GM06990 (cell line): ENCODE measurements around the gene GPR158.

Source experiments
- DNase-seq: peaks from one replicate; pipeline ENCODE4 v3.0.0-alpha.2; 2011; ENCODE audit not compliant: insufficient read length; ENCODE audit errors: extremely low read depth
- H3K27me3 ChIP-seq: replicated peaks from 2 replicates; pipeline ENCODE4 v1.6.0; 2011; ENCODE audit warnings: low read length; ENCODE audit not compliant: control insufficient read depth, insufficient read depth
- H3K36me3 ChIP-seq: 2 replicates; pipeline ENCODE4 v1.5.1; 2011; ENCODE audit warnings: low read length; ENCODE audit not compliant: control insufficient read depth, insufficient read depth
- H3K4me3 ChIP-seq: replicated peaks from 2 replicates; pipeline ENCODE4 v1.5.1; 2011; ENCODE audit warnings: low read depth, mild to moderate bottlenecking, control low read depth, low read length
- TF ChIP-seq, protein P1 (sequence below): IDR thresholded peaks from 2 replicates; pipeline ENCODE4 v1.5.1; 2011; ENCODE audit warnings: low read length, control low read depth, mild to moderate bottlenecking, inconsistent platforms; ENCODE audit not compliant: insufficient read depth, poor library complexity, severe bottlenecking

GPR158 gene

DNA sequence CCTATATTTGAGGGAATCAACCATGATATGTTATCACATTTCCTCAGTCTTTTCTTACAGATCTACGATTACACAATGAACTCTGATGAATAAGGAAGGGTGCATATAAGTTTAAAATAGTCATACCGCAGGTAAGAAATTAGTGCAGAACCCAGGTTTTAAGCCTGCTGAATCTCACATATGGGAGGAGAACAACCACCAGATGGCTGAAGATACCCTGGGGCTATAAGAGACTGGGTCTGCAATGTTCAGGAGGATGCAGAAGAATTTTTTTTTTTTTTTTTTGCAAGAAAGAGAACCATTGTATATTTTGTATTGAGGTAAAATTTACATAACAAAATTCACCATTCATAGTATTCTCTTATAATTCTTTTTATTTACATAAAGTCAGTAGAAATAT lies 387.0 kb downstream of the GPR158 start:
- H3K36me3 ChIP-seq, result no peaks in the 10 kb centered on the region
- H3K4me3 ChIP-seq, result no peak overlapping the region
- DNase-seq, result no peak
- no peaks in the 10 kb centered on the region for H3K27me3 ChIP-seq
- TF ChIP-seq, protein P1, sequence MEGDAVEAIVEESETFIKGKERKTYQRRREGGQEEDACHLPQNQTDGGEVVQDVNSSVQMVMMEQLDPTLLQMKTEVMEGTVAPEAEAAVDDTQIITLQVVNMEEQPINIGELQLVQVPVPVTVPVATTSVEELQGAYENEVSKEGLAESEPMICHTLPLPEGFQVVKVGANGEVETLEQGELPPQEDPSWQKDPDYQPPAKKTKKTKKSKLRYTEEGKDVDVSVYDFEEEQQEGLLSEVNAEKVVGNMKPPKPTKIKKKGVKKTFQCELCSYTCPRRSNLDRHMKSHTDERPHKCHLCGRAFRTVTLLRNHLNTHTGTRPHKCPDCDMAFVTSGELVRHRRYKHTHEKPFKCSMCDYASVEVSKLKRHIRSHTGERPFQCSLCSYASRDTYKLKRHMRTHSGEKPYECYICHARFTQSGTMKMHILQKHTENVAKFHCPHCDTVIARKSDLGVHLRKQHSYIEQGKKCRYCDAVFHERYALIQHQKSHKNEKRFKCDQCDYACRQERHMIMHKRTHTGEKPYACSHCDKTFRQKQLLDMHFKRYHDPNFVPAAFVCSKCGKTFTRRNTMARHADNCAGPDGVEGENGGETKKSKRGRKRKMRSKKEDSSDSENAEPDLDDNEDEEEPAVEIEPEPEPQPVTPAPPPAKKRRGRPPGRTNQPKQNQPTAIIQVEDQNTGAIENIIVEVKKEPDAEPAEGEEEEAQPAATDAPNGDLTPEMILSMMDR, result no peak

DNA sequence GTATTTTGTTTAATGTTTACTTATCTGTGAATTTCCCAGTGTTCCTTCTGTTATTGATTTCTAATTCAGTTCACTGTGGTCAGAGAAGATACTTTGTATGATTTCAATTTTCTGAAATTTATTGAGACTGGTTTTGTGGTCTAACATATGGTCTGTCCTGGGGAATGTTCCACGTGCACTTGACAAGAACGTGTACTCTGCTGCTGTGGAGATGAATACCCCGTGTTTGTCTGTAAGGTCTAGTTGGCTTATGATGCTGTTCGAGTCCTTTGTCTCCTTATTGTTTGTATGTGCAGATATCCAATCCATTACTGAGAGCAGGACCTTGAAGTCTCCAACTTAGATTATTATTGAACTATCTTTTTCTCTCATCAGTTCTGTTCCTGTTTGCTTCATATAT lies 387.7 kb downstream of the GPR158 start:
- TF ChIP-seq, protein P1, result no peak
- no peak for DNase-seq
- Histone ChIP-seq H3K36me3 (no peaks in the 10 kb centered on the region), H3K27me3 (no peaks in the 10 kb centered on the region), H3K4me3 (no peak overlapping the region)

DNA sequence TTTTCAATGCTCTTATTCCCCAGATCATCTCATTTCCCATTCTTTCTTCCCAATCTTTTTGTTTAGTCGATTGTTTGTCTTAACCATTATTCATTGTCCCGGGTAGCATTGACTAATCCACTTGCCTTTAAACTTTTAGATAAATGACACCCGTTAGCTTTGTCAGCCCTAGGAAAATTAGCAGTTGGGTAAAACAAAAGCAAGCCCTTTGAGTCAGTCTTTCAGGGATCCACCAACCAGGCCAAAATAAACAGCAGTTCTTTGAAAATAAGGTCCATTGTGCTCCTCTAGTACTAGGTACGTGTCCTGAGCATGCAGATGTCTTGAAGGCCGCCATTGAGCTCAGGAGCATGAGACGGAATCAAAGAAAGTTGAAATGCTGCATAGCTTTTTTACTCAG lies 389.6 kb downstream of the GPR158 start:
- Histone ChIP-seq H3K4me3 (no peak overlapping the region), H3K27me3 (no peaks in the 10 kb centered on the region), H3K36me3 (no peaks in the 10 kb centered on the region)
- TF ChIP-seq, protein P1, result no peak
- no peak for DNase-seq

DNA sequence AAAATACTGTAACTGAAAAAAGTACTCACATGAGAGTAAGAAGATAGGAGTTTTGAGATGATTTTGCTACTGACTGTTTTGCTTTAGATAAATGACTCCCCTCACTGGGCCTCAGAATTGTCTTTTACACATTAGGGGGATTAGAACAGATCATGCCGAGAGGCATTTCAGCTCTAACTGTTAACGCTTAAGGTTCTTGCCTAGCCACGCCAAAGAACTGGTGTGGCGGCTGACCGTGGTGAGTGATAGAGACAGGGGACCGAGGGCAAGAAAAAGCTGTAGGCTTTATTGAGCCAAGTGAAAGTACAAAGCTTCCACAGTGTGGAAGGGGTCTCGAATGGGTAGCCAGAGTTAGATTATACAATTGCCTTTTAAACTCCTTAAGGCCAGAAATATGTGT lies 390.8 kb downstream of the GPR158 start:
- H3K27me3 ChIP-seq, result no peaks in the 10 kb centered on the region

DNA sequence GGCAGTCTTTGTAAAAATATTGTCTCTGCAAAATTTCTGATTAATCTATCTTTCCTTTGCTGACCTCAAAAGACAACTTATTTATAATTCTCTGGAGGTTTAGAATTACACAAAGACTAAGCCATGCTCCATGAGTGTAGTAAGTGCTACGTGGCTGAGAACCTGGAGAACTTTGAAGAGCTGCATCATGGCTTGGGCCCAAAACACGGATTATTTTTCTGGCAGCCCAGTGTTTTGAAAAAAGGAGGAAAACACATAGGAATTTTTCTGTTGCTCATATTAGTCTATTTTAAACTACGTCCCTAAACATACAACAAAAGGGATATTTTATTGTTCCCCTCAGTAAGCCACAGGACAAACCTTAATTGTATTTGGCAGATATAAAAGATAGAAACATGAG lies 398.5 kb downstream of the GPR158 start:
- Histone ChIP-seq H3K27me3 (no peaks in the 10 kb centered on the region), H3K36me3 (no peaks in the 10 kb centered on the region), H3K4me3 (no peak overlapping the region)
- no peak for DNase-seq
- TF ChIP-seq, protein P1, result no peak

More for the DNA sequence above, 390.8 kb downstream of the GPR158 start:
- Histone ChIP-seq H3K36me3 (no peaks in the 10 kb centered on the region), H3K4me3 (no peak overlapping the region)
- no peak for DNase-seq
- TF ChIP-seq, protein P1, result no peak

DNA sequence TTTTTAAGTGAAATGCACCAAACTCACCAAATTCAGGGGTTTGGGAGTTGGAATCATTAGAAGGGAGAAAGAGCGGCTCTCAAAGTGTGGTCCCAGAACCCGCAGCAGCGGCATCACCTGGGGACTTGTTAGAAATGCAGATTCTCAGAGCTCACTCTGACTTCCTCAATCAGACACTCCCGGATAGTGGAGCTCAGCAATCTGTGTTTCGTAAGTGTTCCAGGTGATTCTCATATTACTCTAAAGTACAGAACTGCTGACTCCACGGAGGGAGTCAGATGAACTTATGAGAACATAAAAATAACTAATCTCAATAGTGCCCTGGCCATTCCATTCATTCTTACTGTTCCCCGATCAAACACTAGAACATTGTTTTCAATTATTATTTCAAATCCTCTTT lies 400.5 kb downstream of the GPR158 start:
- DNase-seq, result no peak
- H3K4me3 ChIP-seq, result no peak overlapping the region
- H3K27me3 ChIP-seq, result no peaks in the 10 kb centered on the region
- TF ChIP-seq, protein P1, result no peak
- H3K36me3 ChIP-seq, result no peaks in the 10 kb centered on the region
